ENCODE results near the gene ITGB2.

ITGB2 gene

GRCh38 chr21:44862869-44863685 lies 57.6 kb downstream of the ITGB2 start:
- DNase-seq (ENCODE audit: low spot score), result no peak
- in situ Hi-C loops (cut with MboI; ENCODE audit: low sequenced_read_pairs, unreplicated experiment), result no loop called here
- no peak for TF ChIP-seq CTCF (IDR thresholded peaks at IDR 0.05; ENCODE audit: borderline replicate concordance, control extremely low read depth, extremely low read depth, insufficient read depth, missing control alignments)

- TF ChIP-seq CTCF (IDR thresholded peaks at IDR 0.05; ENCODE audit: borderline replicate concordance, control extremely low read depth, extremely low read depth, insufficient read depth, missing control alignments), result no peak
- no peak for DNase-seq (ENCODE audit: low spot score)
- in situ Hi-C loops (cut with MboI; ENCODE audit: low sequenced_read_pairs, unreplicated experiment), result no loop called here
Observed at GRCh38 chr21:44858791-44859190, 61.9 kb downstream of the ITGB2 start.

GRCh38 chr21:44858291-44858690 lies 62.4 kb downstream of the ITGB2 start:
- no peak for TF ChIP-seq CTCF (IDR thresholded peaks at IDR 0.05; ENCODE audit: borderline replicate concordance, control extremely low read depth, extremely low read depth, insufficient read depth, missing control alignments)
- no peak for DNase-seq (ENCODE audit: low spot score)
- in situ Hi-C loops (cut with MboI; ENCODE audit: low sequenced_read_pairs, unreplicated experiment), result no loop called here

- in situ Hi-C loops (cut with MboI; ENCODE audit: low sequenced_read_pairs, unreplicated experiment), result no loop called here
- DNase-seq (ENCODE audit: low spot score), result no peak
- TF ChIP-seq CTCF (IDR thresholded peaks at IDR 0.05; ENCODE audit: borderline replicate concordance, control extremely low read depth, extremely low read depth, insufficient read depth, missing control alignments), result no peak
Observed at GRCh38 chr21:44857127-44857892, 63.4 kb downstream of the ITGB2 start.

GRCh38 chr21:44856131-44856530 lies 64.6 kb downstream of the ITGB2 start:
- no peak for TF ChIP-seq CTCF (IDR thresholded peaks at IDR 0.05; ENCODE audit: borderline replicate concordance, control extremely low read depth, extremely low read depth, insufficient read depth, missing control alignments)
- in situ Hi-C loops (cut with MboI; ENCODE audit: low sequenced_read_pairs, unreplicated experiment), result no loop called here
- no peak for DNase-seq (ENCODE audit: low spot score)

- no peak for TF ChIP-seq CTCF (IDR thresholded peaks at IDR 0.05; ENCODE audit: borderline replicate concordance, control extremely low read depth, extremely low read depth, insufficient read depth, missing control alignments)
- DNase-seq (ENCODE audit: low spot score), result no peak
- in situ Hi-C loops (cut with MboI; ENCODE audit: low sequenced_read_pairs, unreplicated experiment), result no loop called here
Observed at GRCh38 chr21:44855572-44855971, 65.1 kb downstream of the ITGB2 start.
